ENCODE measurements around the gene GATD1.
"Not testable (repeated sequence)": the region's sequence is repeated elsewhere in the genome, so short reads cannot be mapped to it uniquely, and the experiment has no call there.

The GATD1 gene

DNA sequence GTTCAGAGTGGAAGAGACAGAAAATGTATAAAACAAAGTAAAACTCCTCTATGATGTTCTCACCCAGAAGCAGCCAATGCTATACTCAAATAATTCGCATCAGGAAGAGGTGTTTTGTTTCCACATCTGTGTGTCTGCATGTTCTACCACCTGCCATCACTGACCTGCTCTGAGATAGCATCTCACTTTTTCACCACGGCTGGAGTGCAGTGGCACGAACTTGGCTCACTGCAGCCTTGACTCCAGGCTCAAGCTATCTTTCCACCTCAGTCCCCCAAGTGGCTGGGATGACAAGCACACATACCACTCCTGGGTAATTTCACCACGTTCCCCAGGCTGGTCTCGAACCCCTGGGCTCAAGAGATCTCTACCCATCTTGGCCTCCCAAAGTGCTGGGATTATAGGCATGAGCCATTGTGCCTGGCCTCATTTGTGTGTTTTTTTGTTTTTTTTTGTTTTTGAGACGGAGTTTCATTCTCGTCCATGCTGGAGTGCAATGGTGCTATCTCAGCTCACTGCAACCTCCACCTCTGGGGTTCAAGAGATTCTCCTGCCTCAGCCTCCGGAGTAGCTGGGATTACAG lies 15.7 kb downstream of the GATD1 start:
- no peak for DNase-seq

- DNase-seq: no peak
Measured at GRCh38 chr11:760236-760635, 17.1 kb downstream of the GATD1 start.

- DNase-seq: no peak
Measured at GRCh38 chr11:749731-750130, 27.6 kb downstream of the GATD1 start.

DNA sequence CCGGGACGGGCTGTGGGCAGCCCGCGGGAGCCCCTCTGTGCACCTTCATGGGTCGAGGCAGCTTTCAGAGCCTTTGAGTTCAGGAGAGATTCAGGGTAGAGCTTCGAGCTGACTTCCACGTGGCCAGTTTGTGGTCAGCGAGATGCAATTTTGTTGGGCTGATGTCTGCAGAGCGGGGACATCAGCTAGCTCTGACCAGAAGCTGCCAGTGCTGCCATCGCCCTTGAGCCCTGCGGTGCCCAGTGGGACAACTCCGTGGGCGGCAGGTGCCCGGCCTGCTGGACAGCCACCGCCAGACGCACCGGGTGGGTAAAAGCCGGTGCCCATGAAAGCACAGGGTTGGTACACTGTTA lies 29.3 kb downstream of the GATD1 start:
- DNase-seq: no peak

DNA sequence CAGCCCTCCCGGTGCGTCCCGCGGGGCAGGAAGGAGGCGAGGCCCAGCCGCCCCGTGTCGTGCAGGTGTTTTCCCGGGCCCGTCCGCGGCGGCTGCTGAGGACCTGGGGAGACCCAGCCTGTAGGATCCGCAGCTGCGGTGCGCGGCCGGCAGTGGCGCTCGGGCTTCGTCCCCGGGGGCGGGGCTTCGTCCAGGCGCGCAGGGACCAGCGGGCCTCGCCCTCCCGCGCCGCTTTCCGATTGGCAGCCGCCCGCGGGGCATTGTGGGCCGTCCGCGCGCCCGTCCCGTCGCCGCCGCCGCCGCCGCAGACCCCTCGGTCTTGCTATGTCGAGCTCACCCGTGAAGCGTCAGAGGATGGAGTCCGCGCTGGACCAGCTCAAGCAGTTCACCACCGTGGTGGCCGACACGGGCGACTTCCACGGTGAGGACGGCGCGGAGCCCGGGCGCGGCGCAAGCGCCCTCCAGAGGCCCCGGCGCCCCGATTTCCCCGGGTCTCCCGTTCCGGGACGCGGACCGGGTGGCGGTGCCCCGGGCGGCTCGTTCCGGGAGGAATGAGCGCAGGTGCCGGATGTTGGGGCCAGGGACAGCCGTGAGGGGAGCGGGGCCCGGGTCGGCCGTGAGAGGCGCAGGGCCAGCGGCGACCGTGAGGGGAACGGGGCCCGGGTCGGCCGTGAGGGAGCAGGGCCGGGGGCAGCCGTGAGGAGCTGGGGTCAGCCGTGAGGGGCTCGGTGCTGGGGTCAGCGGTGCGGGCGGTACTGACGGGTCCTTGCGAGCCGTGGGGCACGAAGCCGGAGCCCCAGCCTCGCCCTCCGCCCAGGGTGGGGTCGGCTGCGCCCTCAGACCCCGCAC lies 29.9 kb downstream of the GATD1 start, which contains the start of gene TALDO1:
TSS of gene TALDO1 (plus strand) at position 307 of the 849 bp plus-strand sequence. CDS start at position 325, 18 bp downstream.
- peak; percentile 50 for DNase-seq

- peak; percentile 1 for DNase-seq
Measured at GRCh38 chr11:746289-747157, 30.8 kb downstream of the GATD1 start.

- no peak for DNase-seq
Measured at GRCh38 chr11:745428-745827, 31.9 kb downstream of the GATD1 start.

DNA sequence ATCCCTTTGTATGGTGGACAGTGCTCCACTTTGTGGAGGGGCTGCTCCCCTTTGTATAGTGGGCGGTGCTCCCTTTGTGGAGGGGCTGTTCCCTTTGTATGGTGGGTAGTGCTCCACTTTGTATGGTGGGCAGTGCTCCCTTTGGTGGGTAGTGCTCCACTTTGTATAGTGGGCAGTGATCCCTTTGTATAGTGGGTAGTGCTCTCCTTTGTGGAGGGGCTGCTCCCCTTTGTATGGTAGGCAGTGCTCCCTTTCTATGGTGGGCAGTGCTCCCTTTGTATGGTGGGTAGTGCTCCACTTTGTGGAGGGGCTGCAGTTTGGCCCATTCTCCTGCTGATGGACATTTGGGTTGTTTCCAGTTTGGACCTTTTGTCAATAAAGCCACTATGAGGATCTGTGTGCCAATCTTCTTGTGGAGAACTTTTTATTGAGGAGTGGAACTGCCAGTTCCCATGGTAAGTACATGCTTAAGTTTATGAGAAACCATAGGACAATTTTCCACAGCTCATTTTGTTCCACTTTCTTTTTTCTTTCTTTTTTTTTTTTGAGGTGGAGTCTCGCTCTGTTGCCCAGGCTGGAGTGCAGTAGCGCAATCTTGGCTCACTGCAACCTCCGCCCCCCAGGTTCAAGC lies 34.6 kb downstream of the GATD1 start:
- DNase-seq: no peak

GRCh38 chr11:742156-742546 lies 35.1 kb downstream of the GATD1 start:
- no peak for DNase-seq

DNA sequence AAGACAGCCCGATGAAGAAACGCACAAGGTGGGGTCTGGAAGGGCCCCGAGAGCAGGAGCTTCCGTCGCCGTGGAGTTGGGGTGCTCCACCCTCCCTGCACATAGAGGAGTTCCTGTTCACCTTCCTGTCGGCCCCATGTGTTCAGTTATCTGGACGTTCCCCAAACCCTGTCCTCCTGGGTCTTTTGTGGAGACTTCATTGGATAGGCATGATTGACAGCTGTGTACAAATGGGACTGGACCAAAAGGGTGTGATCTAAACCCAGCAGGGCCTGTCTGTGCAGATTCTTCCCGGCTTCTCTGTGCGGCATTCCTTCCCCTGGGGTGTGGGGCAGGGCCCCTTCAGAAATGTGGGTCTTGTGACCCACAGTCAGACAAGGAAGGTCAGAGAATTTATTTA lies 39.4 kb downstream of the GATD1 start:
- DNase-seq: not testable (repeated sequence)

GRCh38 chr11:737366-737765 lies 39.9 kb downstream of the GATD1 start:
- no peak for DNase-seq

- not testable (repeated sequence) for DNase-seq
Measured at GRCh38 chr11:734541-734940, 42.7 kb downstream of the GATD1 start.

GRCh38 chr11:733072-733471 lies 44.2 kb downstream of the GATD1 start:
- no peak for DNase-seq

- no peak for DNase-seq
Measured at GRCh38 chr11:729492-730074, 47.7 kb downstream of the GATD1 start.

DNA sequence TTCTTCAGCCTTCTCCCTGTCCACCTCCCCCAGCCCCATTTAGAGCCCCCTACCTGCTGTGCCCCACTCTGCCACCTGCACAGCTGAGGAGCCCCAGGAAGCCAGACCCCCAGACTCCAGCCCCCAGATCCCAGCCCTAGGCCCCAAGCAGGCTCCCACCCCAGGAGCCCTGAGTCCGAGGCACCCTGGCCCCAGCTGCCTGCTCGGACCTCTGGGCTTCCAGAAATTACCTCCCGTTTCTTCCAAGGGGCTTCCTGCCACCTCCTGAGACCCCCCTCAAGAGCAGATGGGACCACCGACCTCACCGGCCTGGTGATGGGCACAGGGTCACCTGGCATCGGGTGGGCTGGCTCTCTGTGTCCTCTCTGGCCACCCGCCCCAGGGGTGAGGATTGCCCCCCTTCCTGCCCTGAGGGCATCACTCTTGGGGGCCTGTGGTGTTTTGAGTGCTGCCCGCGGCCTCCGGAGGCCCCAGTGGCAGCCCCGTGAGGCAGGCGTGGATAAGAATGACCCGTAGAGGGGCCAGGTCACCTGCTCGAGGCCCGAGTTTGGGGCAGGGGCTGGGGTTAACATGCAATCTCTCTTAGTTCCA lies 48.3 kb downstream of the GATD1 start:
- no peak for DNase-seq

DNA sequence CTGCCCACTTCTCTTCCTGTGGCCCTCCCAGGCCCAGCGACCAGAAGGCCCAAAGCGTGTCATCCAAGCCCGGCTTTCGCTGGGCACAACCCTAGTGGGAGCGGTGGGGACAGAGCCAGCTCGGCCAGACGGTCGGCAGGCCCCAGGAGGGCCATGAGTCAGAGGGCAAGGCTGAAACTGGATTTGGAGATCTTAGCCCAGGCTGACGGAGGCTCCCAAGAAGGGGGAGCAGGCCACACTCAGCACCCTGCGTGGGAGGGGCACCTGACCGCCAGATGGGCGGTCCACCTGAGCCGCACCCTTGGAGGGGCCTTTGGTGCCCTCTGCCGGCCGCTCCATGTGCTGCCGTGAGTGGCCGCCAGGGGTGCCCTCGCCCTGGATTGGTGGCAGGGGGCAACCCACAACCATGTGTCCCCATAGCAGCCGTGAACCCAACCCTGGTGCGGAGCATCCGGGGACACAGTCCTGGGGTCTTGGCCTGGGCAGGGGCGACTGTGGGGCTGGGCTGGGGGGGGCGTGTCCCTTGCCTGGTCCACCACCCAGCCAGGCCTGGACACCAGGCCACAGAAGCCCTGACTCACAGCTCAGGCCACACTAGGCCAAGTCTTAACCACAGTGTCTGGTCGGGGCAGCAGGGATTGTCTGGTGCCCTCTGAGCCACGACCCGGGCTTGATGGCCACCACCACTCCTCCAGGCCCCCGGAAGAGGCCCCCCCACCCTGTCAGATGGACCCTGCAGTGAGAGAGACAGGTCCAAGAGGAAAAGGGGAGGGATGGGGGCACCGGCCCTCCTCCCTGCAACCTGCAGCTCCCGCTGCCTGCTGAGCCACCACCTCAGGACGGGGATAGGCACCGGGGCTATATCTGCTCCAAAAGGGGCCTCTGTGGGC lies 49.2 kb downstream of the GATD1 start:
- peak; percentile 1 for DNase-seq

- no peak for DNase-seq
Measured at GRCh38 chr11:727281-727701, 50.0 kb downstream of the GATD1 start.

DNA sequence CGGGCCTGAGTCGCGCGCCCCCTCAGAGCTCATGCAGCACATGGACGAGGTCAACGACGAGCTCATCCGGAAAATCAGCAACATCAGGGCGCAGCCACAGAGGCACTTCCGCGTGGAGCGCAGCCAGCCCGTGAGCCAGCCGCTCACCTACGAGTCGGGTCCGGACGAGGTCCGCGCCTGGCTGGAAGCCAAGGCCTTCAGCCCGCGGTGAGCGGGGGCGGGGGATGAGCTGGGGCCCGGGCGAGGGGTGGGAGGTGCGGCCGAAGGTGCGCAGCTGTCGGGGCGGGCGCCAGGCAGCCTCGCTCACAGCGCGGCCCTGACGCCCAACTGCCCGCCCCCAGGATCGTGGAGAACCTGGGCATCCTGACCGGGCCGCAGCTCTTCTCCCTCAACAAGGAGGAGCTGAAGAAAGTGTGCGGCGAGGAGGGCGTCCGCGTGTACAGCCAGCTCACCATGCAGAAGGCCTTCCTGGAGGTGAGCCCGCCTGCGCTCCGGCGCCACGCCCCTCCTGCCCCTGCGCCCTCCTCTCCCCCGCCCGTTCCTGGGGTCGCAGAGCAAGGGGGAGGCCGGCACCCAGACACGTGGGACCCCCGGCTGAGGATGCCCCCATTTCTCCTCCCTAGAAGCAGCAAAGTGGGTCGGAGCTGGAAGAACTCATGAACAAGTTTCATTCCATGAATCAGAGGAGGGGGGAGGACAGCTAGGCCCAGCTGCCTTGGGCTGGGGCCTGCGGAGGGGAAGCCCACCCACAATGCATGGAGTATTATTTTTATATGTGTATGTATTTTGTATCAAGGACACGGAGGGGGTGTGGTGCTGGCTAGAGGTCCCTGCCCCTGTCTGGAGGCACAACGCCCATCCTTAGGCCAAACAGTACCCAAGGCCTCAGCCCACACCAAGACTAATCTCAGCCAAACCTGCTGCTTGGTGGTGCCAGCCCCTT lies 50.7 kb downstream of the GATD1 start:
- peak; percentile 24 for DNase-seq

- peak; percentile 1 for DNase-seq
Measured at GRCh38 chr11:725624-726202, 51.6 kb downstream of the GATD1 start.

Data from DMS79 treated with DMSO at 0.1 percent for 48 hours (cell line).